Measurements from ENCODE around the gene SPTLC1. TPM values are rescaled to one million over a fixed set of nuclear protein-coding genes. Genes with fewer than 3 reads are reported as not detected.

Gene SPTLC1
- total and polyA plus RNA-seq, 2 of the 8 experiments (the other 6 are each of a cell fraction or from before 2014, with no cell fraction given): 34.2 to 62.1 TPM

- Histone ChIP-seq H3K79me2 (ENCODE audit: control insufficient read depth in 1 of 2, insufficient read depth in 2 of 2, low read length in 2 of 2) (no peaks in the 10 kb centered on the region), H4K91ac (replicated peaks; ENCODE audit: insufficient read length, low read length) (no peak overlapping the region), H3K14ac (ENCODE audit: insufficient read length) (no peak overlapping the region), H3K4me3 (ENCODE audit: extremely low read depth in 1 of 4, insufficient read depth in 2 of 4, low read depth in 3 of 4, low read length in 4 of 4) (no peak overlapping the region), H3K9ac (replicated peaks in 1 of 4; ENCODE audit: extremely low read depth in 1 of 4, low read depth in 3 of 4, low read length in 3 of 4) (no peak overlapping the region), H3K27me3 (replicated peaks in 1 of 4; ENCODE audit: control insufficient read depth in 3 of 4, extremely low read depth in 1 of 4, insufficient read depth in 3 of 4, low read length in 3 of 4) (no peaks in the 10 kb centered on the region), H4K20me1 (replicated peaks in 1 of 2; ENCODE audit: control insufficient read depth in 1 of 2, insufficient read depth in 2 of 2, low read length in 2 of 2) (no peaks in the 10 kb centered on the region), H2AK5ac (ENCODE audit: low read depth, low read length) (no peak overlapping the region), H3K23me2 (ENCODE audit: low read depth, low read length) (no peaks in the 10 kb centered on the region), H3K4me2 (ENCODE audit: insufficient read depth in 1 of 2, low read depth in 2 of 2, low read length in 2 of 2) (no peak overlapping the region), H3K4me1 (replicated peaks in 1 of 4; ENCODE audit: control insufficient read depth in 3 of 4, insufficient read depth in 4 of 4, low read length in 3 of 4) (no peaks in the 10 kb centered on the region), H2BK20ac (ENCODE audit: low read length) (no peak overlapping the region), H3K27ac (ENCODE audit: low read depth, low read length) (no peak overlapping the region), H2AFZ (ENCODE audit: low read length) (no peak overlapping the region), H2BK120ac (replicated peaks; ENCODE audit: low read depth, low read length) (no peak overlapping the region), H2BK12ac (ENCODE audit: low read depth, low read length) (no peak overlapping the region), H4K5ac (ENCODE audit: insufficient read length, low read depth, low read length) (no peak overlapping the region), H3K18ac (ENCODE audit: extremely low read depth, low read length) (no peak overlapping the region), H3K36me3 (ENCODE audit: control insufficient read depth in 2 of 4, insufficient read depth in 4 of 4, low read length in 3 of 4) (no peaks in the 10 kb centered on the region), H3K4ac (replicated peaks; ENCODE audit: insufficient read length, low read depth, low read length) (no peak overlapping the region), H2BK5ac (ENCODE audit: low read depth, low read length) (no peak overlapping the region), H3K79me1 (ENCODE audit: low read depth, low read length) (no peaks in the 10 kb centered on the region), H3K56ac (replicated peaks; ENCODE audit: insufficient read length, low read depth, low read length) (no peak overlapping the region), H3K23ac (ENCODE audit: insufficient read length) (no peak overlapping the region), H3K9me3 (ENCODE audit: insufficient read depth in 2 of 2, low read depth in 1 of 2, low read length in 1 of 2) (0 out of 4 replicates have a peak, but pooled peaks cover 0 to 5% of the 10 kb centered on the region in 2 experiments), H4K8ac (ENCODE audit: extremely low read depth, insufficient read depth, low read length) (no peak overlapping the region), H2BK15ac (ENCODE audit: low read length) (no peak overlapping the region)
- DNase-seq (ENCODE audit: low read depth in 1 of 2, low spot score in 2 of 2) (no peak), FAIRE-seq (no peak)
- ChIA-PET CTCF (ENCODE audit: partially characterized antibody) (interaction anchor here (0.6 to 1.5 kb wide), 3 partner anchors 14 to 21 kb away, joined by 3 to 6 read pairs (median 3); no protein-coding TSS in a partner anchor), POLR2A (ENCODE audit: partially characterized antibody) (no interaction called here)
- no peak for TF ChIP-seq SUZ12 (IDR thresholded peaks at IDR 0.05; ENCODE audit: low read length)
- TF ChIP-seq BCL11A (IDR thresholded peaks at IDR 0.05; ENCODE audit: low read depth in 2 of 2, low read length in 2 of 2): no peak
- no peak for TF ChIP-seq RBBP5 (IDR thresholded peaks at IDR 0.05; ENCODE audit: borderline replicate concordance, low read depth, low read length)
- TF ChIP-seq KDM5A (IDR thresholded peaks at IDR 0.05; ENCODE audit: low read length): no peak
- peak; percentile 43; the same call in 1 of the 2 replicates for TF ChIP-seq TEAD4 (IDR thresholded peaks at IDR 0.05; ENCODE audit: low read depth, low read length)
- TF ChIP-seq CHD1 (IDR thresholded peaks at IDR 0.05; ENCODE audit: low read depth, low read length): no peak
- 85% methylated on average over 10 of the region's 10 CpGs; no CpG with 5 or more reads in 1 of the 2 experiments for WGBS, 2 experiments (ENCODE audit: extremely low coverage in 1 of 2, insufficient coverage in 1 of 2, insufficient read length in 1 of 2, insufficient replicate concordance in 2 of 2, low coverage in 1 of 2, low lambda C conversion rate in 2 of 2, missing lambda C conversion rate in 1 of 2)
These were observed 45.6 kb upstream of the SPTLC1 start for GRCh38 chr9:92160786-92161185.
